Epithelial cell of proximal tubule (primary cell): Measurements from ENCODE around the gene C17orf114.
"Not testable (repeated sequence)": the region's sequence is repeated elsewhere in the genome, so short reads cannot be mapped to it uniquely, and the experiment has no call there.

Experiments
- DNase-seq: peaks from one replicate; pipeline ENCODE4 v3.0.0-alpha.2; 2011; ENCODE audit warnings: low read depth
- H3K4me3 ChIP-seq: 2 replicates; pipeline ENCODE4 v1.5.1; 2011; ENCODE audit warnings: low read depth, mild to moderate bottlenecking, low read length
- TF ChIP-seq, protein P1 (sequence below): conservative IDR thresholded peaks from 2 replicates; pipeline ENCODE4 v1.5.1; 2012; ENCODE audit warnings: low read depth, mild to moderate bottlenecking, low read length

C17orf114 gene

GRCh38 chr17:4837471-4838308 lies 35.6 kb upstream of the C17orf114 start:
- TF ChIP-seq, protein P1, sequence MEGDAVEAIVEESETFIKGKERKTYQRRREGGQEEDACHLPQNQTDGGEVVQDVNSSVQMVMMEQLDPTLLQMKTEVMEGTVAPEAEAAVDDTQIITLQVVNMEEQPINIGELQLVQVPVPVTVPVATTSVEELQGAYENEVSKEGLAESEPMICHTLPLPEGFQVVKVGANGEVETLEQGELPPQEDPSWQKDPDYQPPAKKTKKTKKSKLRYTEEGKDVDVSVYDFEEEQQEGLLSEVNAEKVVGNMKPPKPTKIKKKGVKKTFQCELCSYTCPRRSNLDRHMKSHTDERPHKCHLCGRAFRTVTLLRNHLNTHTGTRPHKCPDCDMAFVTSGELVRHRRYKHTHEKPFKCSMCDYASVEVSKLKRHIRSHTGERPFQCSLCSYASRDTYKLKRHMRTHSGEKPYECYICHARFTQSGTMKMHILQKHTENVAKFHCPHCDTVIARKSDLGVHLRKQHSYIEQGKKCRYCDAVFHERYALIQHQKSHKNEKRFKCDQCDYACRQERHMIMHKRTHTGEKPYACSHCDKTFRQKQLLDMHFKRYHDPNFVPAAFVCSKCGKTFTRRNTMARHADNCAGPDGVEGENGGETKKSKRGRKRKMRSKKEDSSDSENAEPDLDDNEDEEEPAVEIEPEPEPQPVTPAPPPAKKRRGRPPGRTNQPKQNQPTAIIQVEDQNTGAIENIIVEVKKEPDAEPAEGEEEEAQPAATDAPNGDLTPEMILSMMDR, result no peak
- DNase-seq, result no peak
- H3K4me3 ChIP-seq, result no peak overlapping the region

DNA sequence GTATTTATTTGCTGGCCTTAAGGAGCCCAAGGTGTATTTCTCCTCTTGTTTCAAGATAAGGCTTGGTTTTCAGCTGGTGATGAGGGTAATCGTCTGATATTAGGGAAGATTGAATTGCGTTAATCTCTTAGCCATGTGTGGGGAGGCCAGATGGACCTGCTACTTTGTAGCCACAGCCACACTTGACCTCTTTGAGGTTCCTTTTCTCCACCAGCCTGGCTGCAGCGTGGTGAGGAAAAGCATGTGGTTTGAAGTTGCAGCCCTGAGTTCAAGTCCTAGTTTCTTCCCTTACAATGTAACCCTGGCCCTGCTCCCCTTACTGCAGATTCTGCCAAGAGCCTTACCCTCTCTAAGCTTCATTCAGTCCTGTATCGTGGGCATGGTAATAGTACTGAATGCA lies 34.1 kb upstream of the C17orf114 start:
- no peak overlapping the region for H3K4me3 ChIP-seq
- TF ChIP-seq, protein P1, result no peak
- no peak for DNase-seq

- TF ChIP-seq, protein P1, result no peak
- no peak for DNase-seq
- peak overlapping the region; percentile 93 for H3K4me3 ChIP-seq
Measured at GRCh38 chr17:4834681-4835020, 32.5 kb upstream of the C17orf114 start.

DNA sequence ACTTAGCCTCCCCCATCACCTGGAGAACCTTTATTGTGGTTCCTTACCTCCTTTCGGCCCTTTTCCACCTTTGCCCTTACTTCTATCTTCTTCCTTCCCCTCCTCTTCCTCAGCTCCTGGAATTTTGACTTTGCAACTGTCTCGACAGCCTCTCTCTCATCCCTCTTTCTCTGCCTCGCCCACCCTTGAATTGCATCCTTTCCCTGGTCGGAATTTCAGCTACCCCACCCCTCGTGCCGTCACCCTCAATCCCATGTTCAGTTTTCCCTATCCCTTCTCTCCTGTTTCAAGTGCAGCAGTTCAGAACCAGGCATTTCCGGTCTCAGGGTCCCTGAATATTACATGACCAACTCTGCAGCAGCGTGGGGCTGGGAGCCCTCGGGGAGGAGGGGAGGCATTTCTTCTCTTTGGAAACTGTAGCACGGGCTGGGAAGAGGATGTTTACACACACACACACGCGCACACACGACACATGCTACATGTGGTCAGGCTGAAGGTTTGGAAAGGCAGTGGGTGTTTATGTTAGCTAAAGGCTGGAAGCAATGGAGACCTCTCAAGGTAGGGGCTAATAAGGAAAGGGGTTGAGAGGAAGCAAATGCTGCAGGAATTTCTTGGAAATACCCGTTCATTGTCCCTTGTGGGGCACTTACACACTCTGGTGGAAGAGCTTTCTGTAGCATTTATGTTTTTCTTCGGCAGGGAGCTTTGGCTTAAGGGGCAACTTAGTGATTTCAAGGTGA lies 32.0 kb upstream of the C17orf114 start:
- H3K4me3 ChIP-seq, result peak overlapping the region; percentile 93
- no peak for DNase-seq

DNA sequence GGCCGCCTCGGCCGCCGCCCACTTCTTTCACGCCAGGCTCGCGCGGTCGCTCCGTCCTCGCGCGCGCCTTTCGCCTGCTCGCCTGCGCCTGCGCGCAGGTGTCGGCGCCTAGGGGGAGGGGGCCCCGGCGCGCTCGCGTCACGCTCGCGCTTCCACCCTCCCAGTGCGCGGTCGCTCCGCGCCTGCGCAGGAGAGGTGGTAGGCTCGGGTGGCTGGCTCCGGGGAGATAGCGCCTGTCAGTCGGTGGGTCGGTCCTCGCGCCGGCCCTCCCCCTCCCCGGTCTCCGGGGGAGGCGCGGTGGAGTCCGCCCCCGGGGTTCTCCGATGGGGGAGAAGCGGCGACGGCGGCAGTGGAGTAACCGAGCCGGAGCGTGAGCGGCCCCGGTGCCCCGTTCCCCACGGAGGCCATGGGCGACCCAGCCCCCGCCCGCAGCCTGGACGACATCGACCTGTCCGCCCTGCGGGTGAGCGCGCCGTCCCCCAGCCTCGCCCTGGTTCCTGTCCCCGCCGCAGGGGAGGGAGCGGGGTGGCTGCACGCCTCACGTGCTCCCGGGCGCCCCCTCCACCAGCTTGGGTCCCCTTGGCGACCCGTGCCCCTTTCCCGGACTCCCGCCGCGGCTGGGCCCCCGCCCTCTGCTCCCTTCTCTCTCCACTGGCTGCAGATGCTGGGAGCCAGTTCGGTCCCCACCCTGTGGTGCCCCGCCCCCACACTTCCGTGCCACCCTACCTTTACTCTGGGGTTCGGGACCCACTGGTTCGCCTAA lies 31.2 kb upstream of the C17orf114 start, which contains the start of gene MINK1:
TSS of gene MINK1 (plus strand) at position 163 of the 763 bp plus-strand sequence. CDS start at position 407, 244 bp downstream.
- H3K4me3 ChIP-seq, result peak within 1 kb of the TSS; percentile 93
- no peak for DNase-seq
- TF ChIP-seq, protein P1, result no peak

More for the DNA sequence above, 32.0 kb upstream of the C17orf114 start:
- TF ChIP-seq, protein P1, result no peak

DNA sequence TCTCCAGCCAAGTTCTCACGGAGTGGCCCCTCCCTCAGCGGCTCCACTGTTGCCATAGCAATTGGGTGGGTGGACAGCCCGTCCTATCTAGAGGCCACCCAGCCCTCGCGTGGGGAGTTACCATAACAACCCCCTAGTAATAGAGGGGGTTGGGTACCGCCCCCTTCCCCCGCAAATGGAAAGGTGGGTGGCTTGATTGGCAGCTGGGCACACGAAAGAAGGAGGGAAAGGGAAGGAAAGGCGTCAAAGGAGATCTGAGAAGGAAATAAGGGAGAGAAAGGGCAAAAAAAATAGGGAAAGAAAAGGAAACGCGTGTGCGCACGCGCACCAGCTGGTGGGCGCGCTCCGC lies 30.7 kb upstream of the C17orf114 start:
- peak overlapping the region; percentile 93 for H3K4me3 ChIP-seq
- not testable (repeated sequence) for DNase-seq

GRCh38 chr17:4827399-4827798 lies 25.3 kb upstream of the C17orf114 start:
- H3K4me3 ChIP-seq, result no peak overlapping the region
- TF ChIP-seq, protein P1, result no peak
- DNase-seq, result no peak
